Lower leg skin (tissue), 3 donors: ENCODE results near the gene LMCD1.

Experiments
- CTCF ChIP-seq, 3 donors: fragments of 450-650 bp; IDR thresholded peaks; one replicate each; pipeline ENCODE4 v1.5.1; 2016; ENCODE audit warnings: antibody characterized with exemption in 3 of 3, mild to moderate bottlenecking in 3 of 3, moderate library complexity in 2 of 3
- POLR2A ChIP-seq, 2 donors: fragments of 450-650 bp; IDR thresholded peaks; one replicate each; pipeline ENCODE4 v1.6.1; 2016 to 2017; ENCODE audit warnings: antibody characterized with exemption in 2 of 2, mild to moderate bottlenecking in 1 of 2, moderate library complexity in 1 of 2

- TF ChIP-seq POLR2A (IDR thresholded peaks at IDR 0.05) (no peak), CTCF (IDR thresholded peaks at IDR 0.05) (no peak)
Observed at GRCh38 chr3:8518138-8518537, 16.5 kb downstream of the LMCD1 start.
